ENCODE results near the gene RCHY1. TPM values are rescaled to one million over a fixed set of nuclear protein-coding genes. Genes with fewer than 3 reads are reported as not detected.
"Not testable (repeated sequence)": the region's sequence is repeated elsewhere in the genome, so short reads cannot be mapped to it uniquely, and the experiment has no call there.

RCHY1 gene
- total RNA-seq, 1 experiment from 2014 or later: 17.1 TPM

DNA sequence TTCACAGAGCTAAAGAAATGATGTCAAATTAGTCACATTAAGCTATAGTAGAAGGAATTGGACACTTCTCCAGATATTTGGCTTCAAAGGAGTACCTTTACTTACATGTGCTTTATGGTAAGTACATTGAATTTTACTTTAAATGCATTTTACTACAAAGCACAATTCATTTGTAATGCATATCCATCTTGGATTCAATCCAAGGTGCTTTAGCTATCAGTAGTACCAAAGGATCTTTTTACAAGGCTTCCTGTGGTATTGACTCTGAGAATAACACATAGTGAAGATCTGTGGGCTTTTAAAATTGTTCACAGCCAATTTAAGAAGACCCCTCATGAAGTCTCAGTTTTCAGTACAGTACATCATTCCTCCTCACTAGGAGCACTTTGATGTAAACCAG is 13.3 kb upstream of the RCHY1 start:
- TF ChIP-seq POLR2AphosphoS5 (IDR thresholded peaks at IDR 0.05; ENCODE audit: low read depth, low read length) (no peak), TCF7L2 (IDR thresholded peaks at IDR 0.05; ENCODE audit: low read depth, low read length) (no peak), SIN3A (IDR thresholded peaks at IDR 0.05; ENCODE audit: borderline replicate concordance, insufficient read depth, low read depth, low read length) (no peak)
- TF ChIP-seq, protein P1, sequence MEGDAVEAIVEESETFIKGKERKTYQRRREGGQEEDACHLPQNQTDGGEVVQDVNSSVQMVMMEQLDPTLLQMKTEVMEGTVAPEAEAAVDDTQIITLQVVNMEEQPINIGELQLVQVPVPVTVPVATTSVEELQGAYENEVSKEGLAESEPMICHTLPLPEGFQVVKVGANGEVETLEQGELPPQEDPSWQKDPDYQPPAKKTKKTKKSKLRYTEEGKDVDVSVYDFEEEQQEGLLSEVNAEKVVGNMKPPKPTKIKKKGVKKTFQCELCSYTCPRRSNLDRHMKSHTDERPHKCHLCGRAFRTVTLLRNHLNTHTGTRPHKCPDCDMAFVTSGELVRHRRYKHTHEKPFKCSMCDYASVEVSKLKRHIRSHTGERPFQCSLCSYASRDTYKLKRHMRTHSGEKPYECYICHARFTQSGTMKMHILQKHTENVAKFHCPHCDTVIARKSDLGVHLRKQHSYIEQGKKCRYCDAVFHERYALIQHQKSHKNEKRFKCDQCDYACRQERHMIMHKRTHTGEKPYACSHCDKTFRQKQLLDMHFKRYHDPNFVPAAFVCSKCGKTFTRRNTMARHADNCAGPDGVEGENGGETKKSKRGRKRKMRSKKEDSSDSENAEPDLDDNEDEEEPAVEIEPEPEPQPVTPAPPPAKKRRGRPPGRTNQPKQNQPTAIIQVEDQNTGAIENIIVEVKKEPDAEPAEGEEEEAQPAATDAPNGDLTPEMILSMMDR (IDR thresholded peaks at IDR 0.05): no peak
- TF ChIP-seq, protein P2, sequence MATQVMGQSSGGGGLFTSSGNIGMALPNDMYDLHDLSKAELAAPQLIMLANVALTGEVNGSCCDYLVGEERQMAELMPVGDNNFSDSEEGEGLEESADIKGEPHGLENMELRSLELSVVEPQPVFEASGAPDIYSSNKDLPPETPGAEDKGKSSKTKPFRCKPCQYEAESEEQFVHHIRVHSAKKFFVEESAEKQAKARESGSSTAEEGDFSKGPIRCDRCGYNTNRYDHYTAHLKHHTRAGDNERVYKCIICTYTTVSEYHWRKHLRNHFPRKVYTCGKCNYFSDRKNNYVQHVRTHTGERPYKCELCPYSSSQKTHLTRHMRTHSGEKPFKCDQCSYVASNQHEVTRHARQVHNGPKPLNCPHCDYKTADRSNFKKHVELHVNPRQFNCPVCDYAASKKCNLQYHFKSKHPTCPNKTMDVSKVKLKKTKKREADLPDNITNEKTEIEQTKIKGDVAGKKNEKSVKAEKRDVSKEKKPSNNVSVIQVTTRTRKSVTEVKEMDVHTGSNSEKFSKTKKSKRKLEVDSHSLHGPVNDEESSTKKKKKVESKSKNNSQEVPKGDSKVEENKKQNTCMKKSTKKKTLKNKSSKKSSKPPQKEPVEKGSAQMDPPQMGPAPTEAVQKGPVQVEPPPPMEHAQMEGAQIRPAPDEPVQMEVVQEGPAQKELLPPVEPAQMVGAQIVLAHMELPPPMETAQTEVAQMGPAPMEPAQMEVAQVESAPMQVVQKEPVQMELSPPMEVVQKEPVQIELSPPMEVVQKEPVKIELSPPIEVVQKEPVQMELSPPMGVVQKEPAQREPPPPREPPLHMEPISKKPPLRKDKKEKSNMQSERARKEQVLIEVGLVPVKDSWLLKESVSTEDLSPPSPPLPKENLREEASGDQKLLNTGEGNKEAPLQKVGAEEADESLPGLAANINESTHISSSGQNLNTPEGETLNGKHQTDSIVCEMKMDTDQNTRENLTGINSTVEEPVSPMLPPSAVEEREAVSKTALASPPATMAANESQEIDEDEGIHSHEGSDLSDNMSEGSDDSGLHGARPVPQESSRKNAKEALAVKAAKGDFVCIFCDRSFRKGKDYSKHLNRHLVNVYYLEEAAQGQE (IDR thresholded peaks at IDR 0.05; ENCODE audit: insufficient read depth in 1 of 2, low read depth in 2 of 2, low read length in 1 of 2): no peak
- CTCF ChIA-PET: no interaction called here

DNA sequence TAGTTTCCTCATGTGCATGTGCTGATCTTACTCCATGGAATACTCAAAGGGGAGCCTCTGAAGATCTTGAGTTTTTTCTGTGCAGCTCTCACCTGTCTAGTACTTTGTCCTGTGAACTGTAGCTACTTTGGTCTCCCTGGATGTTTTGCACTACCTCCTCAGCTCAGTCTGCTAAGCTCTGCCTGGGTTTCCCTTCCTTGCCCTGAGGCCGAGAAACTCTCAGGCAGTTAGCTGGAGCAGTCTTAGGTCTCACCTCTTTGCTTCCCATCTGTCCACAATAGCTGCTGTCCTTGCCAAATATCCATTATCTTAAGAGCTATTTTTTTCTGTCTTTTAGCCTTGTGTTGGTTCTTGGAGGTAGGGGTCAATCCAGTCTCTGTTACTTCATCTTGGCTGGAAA is 11.7 kb upstream of the RCHY1 start:
- peaks cover 12% of the 10 kb centered on the region for H3K36me3 ChIP-seq (ENCODE audit: control insufficient read depth, insufficient read depth, low read length)
- no peak for ATAC-seq

More for the DNA sequence above, 13.3 kb upstream of the RCHY1 start:
- H3K4me1 ChIP-seq (ENCODE audit: control insufficient read depth, insufficient read depth, low read length): no peaks in the 10 kb centered on the region
- in situ Hi-C loops (cut with HindIII; ENCODE audit: low pct_unique_long_range_greater_than_20kb, low sequenced_read_pairs) (no loop called here), intact Hi-C loops (cut with micrococcal nuclease; ENCODE audit: unreplicated experiment) (no loop called here)
- DNase-seq (ENCODE audit: low read depth, low spot score) (no peak), ATAC-seq (no peak)
- no TSS peak for BruUV-seq (replicated peaks)
- no peaks in the 10 kb centered on the region for H3K9me3 ChIP-seq (ENCODE audit: control insufficient read depth, insufficient read depth, low read depth, low read length)
- POLR2A ChIA-PET: interaction anchor here (0.6 kb wide), 1 partner anchor 334 kb away, joined by 4 read pairs; no protein-coding TSS in a partner anchor
- no peak overlapping the region for H3K4me3 ChIP-seq (ENCODE audit: low read depth in 2 of 2, low read length in 2 of 2)
- H3K27ac ChIP-seq (ENCODE audit: low read length): no peak overlapping the region
- no peaks in the 10 kb centered on the region for H3K27me3 ChIP-seq (ENCODE audit: control insufficient read depth, insufficient read depth, low read length)
- peaks cover 12% of the 10 kb centered on the region for H3K36me3 ChIP-seq (ENCODE audit: control insufficient read depth, insufficient read depth, low read length)

DNA sequence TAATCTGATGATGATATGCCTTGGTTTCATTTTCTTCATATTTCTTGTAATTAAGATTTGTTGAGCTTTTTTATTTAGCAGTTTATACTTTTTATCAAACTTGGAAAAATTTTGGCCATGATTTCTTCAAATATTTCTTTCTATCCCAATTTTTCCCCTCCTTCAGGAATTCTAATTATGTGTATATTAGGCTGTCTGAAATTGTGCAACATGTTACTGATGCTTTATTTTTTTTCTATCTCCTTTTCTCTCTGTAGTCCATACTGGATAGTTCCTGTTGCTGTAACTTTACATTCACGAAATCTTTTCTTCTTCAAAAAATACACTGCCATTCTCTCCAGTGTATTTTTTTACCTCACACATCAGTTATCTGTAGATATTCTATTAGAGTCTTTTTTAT is 10.9 kb upstream of the RCHY1 start:
- intact Hi-C loops (cut with micrococcal nuclease; ENCODE audit: unreplicated experiment): no loop called here
- DNase-seq (ENCODE audit: low read depth, low spot score) (no peak), ATAC-seq (no peak)
- peaks cover 12% of the 10 kb centered on the region for H3K36me3 ChIP-seq (ENCODE audit: control insufficient read depth, insufficient read depth, low read length)
- TF ChIP-seq SIN3A (IDR thresholded peaks at IDR 0.05; ENCODE audit: borderline replicate concordance, insufficient read depth, low read depth, low read length): no peak
- no TSS peak for BruUV-seq (replicated peaks)
- H3K27me3 ChIP-seq (ENCODE audit: control insufficient read depth, insufficient read depth, low read length): no peaks in the 10 kb centered on the region
- no peaks in the 10 kb centered on the region for H3K4me1 ChIP-seq (ENCODE audit: control insufficient read depth, insufficient read depth, low read length)
- in situ Hi-C loops (cut with HindIII; ENCODE audit: low pct_unique_long_range_greater_than_20kb, low sequenced_read_pairs): no loop called here
- no peak overlapping the region for H3K4me3 ChIP-seq (ENCODE audit: low read depth in 2 of 2, low read length in 2 of 2)
- POLR2A ChIA-PET: interaction anchor here (0.6 kb wide), 1 partner anchor 8 kb away, joined by 3 read pairs; no protein-coding TSS in a partner anchor
- H3K27ac ChIP-seq (ENCODE audit: low read length): no peak overlapping the region
- H3K9me3 ChIP-seq (ENCODE audit: control insufficient read depth, insufficient read depth, low read depth, low read length): no peaks in the 10 kb centered on the region
- CTCF ChIA-PET: no interaction called here

More for the DNA sequence above, 11.7 kb upstream of the RCHY1 start:
- in situ Hi-C loops (cut with HindIII; ENCODE audit: low pct_unique_long_range_greater_than_20kb, low sequenced_read_pairs): no loop called here
- Histone ChIP-seq H3K9me3 (ENCODE audit: control insufficient read depth, insufficient read depth, low read depth, low read length) (no peaks in the 10 kb centered on the region), H3K4me3 (ENCODE audit: low read depth in 2 of 2, low read length in 2 of 2) (no peak overlapping the region), H3K27me3 (ENCODE audit: control insufficient read depth, insufficient read depth, low read length) (no peaks in the 10 kb centered on the region), H3K27ac (ENCODE audit: low read length) (no peak overlapping the region), H3K4me1 (ENCODE audit: control insufficient read depth, insufficient read depth, low read length) (no peaks in the 10 kb centered on the region)
- POLR2A ChIA-PET: no interaction called here
- no TSS peak for BruUV-seq (replicated peaks)
- CTCF ChIA-PET: no interaction called here
- DNase-seq (ENCODE audit: low read depth, low spot score): no peak
- no peak for TF ChIP-seq POLR2AphosphoS5 (IDR thresholded peaks at IDR 0.05; ENCODE audit: low read depth, low read length)
- intact Hi-C loops (cut with micrococcal nuclease; ENCODE audit: unreplicated experiment): no loop called here

DNA sequence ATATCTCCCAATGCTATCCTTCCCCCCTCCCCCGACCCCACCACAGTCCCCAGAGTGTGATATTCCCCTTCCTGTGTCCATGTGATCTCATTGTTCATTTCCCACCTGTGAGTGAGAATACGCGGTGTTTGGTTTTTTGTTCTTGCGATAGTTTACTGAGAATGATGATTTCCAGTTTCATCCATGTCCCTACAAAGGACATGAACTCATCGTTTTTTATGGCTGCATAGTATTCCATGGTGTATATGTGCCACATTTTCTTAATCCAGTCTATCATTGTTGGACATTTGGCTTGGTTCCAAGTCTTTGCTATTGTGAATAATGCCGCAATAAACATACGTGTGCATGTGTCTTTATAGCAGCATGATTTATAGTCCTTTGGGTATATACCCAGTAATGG is 5.2 kb upstream of the RCHY1 start:
- H3K9me3 ChIP-seq (ENCODE audit: control insufficient read depth, insufficient read depth, low read depth, low read length); H3K27me3 ChIP-seq (ENCODE audit: control insufficient read depth, insufficient read depth, low read length); POLR2A ChIA-PET; CTCF ChIA-PET; H3K27ac ChIP-seq (ENCODE audit: low read length); DNase-seq (ENCODE audit: low read depth, low spot score); ATAC-seq; H3K36me3 ChIP-seq (ENCODE audit: control insufficient read depth, insufficient read depth, low read length); H3K4me1 ChIP-seq (ENCODE audit: control insufficient read depth, insufficient read depth, low read length); H3K4me3 ChIP-seq (ENCODE audit: low read depth in 2 of 2, low read length in 2 of 2); BruUV-seq (replicated peaks); intact Hi-C loops (cut with micrococcal nuclease; ENCODE audit: unreplicated experiment); in situ Hi-C loops (cut with HindIII; ENCODE audit: low pct_unique_long_range_greater_than_20kb, low sequenced_read_pairs): not testable (repeated sequence)

Data from Panc1 (cell line).